BLaER1 treated with 17β-estradiol and CSF1 and Interleukin-3, amounts not matched to agents 10 nM and 100 nM (cell line): Measurements from ENCODE around the gene STRN3.

Source experiments
- H3K27ac ChIP-seq, 11 experiments: shearing (Covaris generic); formaldehyde crosslinking; 2 replicates each; pipeline ENCODE4 v1.8.1; 2022
- H3K27me3 ChIP-seq, 11 experiments: shearing (Covaris generic); formaldehyde crosslinking; 2 replicates each; pipeline ENCODE4 v1.8.1; 2022
- H3K36me3 ChIP-seq, 11 experiments: shearing (Covaris generic); formaldehyde crosslinking; 2 replicates each; pipeline ENCODE4 v1.8.1; 2022
- H3K4me1 ChIP-seq, 10 experiments: shearing (Covaris generic); formaldehyde crosslinking; 2 replicates each; pipeline ENCODE4 v1.8.1; 2022
- H3K4me2 ChIP-seq, 11 experiments: shearing (Covaris generic); formaldehyde crosslinking; 2 replicates each; pipeline ENCODE4 v1.8.1; 2022
- H3K4me3 ChIP-seq, 10 experiments: shearing (Covaris generic); formaldehyde crosslinking; 2 replicates each; pipeline ENCODE4 v1.8.1; 2022
- H3K9ac ChIP-seq, 11 experiments: shearing (Covaris generic); formaldehyde crosslinking; 2 replicates each; pipeline ENCODE4 v1.8.1; 2022
- H3K9me3 ChIP-seq, 11 experiments: shearing (Covaris generic); formaldehyde crosslinking; replicated peaks in 1 of 11; 2 replicates each; pipeline ENCODE4 v1.8.1; 2022
- H4K20me1 ChIP-seq, 11 experiments: shearing (Covaris generic); formaldehyde crosslinking; 2 replicates each; pipeline ENCODE4 v1.8.1; 2022
- Cebpa-rat ChIP-seq, 11 experiments: shearing (Covaris generic); IDR thresholded peaks; 2 replicates each; pipeline ENCODE4 v1.8.1; 2022

STRN3 gene

DNA sequence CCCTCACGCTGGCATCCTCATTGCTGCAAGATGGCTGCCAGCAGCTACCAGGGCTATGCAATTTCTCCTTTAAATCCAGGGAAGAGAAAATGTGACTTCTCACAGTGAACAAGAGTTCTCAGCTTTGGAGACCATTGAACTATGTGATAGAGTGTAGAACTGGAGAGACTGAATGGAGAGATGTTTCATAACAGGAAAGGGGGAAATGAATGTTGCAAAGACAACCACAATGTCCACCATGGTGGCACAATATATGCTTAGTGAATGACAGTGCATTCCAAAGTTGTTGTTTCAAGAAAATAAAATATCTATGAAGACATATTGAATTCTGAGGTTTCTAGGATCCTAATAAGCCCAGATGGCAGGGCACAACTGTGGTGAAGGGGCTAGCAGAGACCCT lies 165.0 kb downstream of the STRN3 start:
- H4K20me1 ChIP-seq, result no peaks in the 10 kb centered on the region
- peak overlapping the region in 7 of 11 experiments; percentile 6 to 71 (median 35); a peak in 11 of 22 replicates for H3K4me2 ChIP-seq
- no peaks in the 10 kb centered on the region for H3K27me3 ChIP-seq
- H3K36me3 ChIP-seq, result no peaks in the 10 kb centered on the region
- 0 out of 20 replicates have a peak overlapping the region, but pooled peaks of 1 of the 10 experiments have one; percentile 0 for H3K4me3 ChIP-seq
- TF ChIP-seq Cebpa-rat (IDR thresholded peaks at IDR 0.05), result peak in 4 of 11 experiments; percentile 23 to 74 (median 46); a peak in 5 of 22 replicates
- peaks cover 0 to 28% (median 7%) of the 10 kb centered on the region in 11 experiments; a peak in 8 of 22 replicates for H3K9me3 ChIP-seq
- peak overlapping the region in 3 of 11 experiments; percentile 37 to 42 (median 42); a peak in 4 of 22 replicates for H3K9ac ChIP-seq
- peaks cover 11 to 39% (median 20%) of the 10 kb centered on the region in 10 experiments for H3K4me1 ChIP-seq
- H3K27ac ChIP-seq, result peak overlapping the region in 8 of 11 experiments; percentile 11 to 78 (median 53); a peak in 13 of 22 replicates

DNA sequence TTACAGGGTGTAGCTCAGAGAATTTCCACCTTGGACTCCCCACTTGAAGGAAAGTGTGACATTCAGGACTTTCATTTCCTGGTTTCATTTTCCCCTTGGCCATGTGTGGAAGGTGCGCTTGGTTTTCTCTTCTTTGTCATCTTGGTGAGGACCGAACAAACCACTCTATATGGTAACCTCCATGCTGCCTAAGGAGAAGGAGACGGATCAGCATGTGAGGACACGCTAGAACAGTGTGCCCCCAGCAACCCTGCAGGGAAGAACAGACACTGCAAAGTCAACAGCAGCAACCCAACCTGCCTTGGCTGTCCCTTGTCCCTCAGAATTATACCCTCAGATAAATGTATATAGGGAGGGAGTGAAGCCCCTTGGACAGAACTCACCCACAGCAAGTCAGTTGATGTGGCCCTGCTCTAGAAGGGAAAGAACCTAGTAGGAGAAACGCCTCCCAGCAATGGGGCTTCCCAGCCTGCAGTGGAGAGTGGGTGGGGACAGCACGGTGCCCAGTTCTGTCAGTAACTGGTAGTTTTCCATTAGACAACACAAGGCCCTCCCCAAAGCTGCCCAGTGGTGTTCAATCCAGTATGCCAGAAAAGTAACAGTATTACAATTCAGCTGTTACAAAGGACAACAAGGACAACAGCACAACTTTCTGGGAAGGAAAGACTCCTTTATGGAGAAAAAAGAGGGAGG lies 170.7 kb downstream of the STRN3 start:
- Histone ChIP-seq H3K9ac (no peak overlapping the region), H3K4me1 (peaks cover 0 to 4% (median 0%) of the 10 kb centered on the region in 10 experiments; a peak in 3 of 20 replicates), H3K9me3 (peaks cover 0 to 9% (median 0%) of the 10 kb centered on the region in 11 experiments; a peak in 5 of 22 replicates), H3K4me3 (no peak overlapping the region), H3K27me3 (no peaks in the 10 kb centered on the region), H3K36me3 (no peaks in the 10 kb centered on the region), H3K4me2 (no peak overlapping the region), H3K27ac (no peak overlapping the region), H4K20me1 (no peaks in the 10 kb centered on the region)
- no peak for TF ChIP-seq Cebpa-rat (IDR thresholded peaks at IDR 0.05)

DNA sequence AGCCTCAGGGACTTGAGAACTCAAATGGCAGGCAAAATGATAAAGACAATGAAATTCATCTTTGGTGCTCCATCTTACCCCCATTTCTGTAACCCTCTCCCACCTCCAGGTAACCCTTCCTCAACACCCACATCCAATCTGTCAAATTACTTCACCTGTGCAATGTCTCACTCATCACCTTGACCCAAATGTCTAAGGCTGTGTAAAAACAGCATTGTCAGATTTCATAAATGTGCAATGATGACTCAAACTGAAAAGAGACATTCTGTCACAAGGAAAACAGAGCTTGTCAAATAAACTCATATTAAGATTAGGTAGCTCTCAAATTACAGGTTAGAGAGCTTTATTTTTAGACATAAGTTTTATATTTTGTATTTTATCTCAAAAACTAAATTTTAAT lies 171.7 kb downstream of the STRN3 start:
- Histone ChIP-seq H3K27ac (no peak overlapping the region), H3K9ac (no peak overlapping the region), H3K4me3 (no peak overlapping the region), H4K20me1 (no peaks in the 10 kb centered on the region), H3K36me3 (no peaks in the 10 kb centered on the region), H3K4me2 (no peak overlapping the region), H3K27me3 (no peaks in the 10 kb centered on the region), H3K4me1 (peaks cover 0 to 5% (median 1%) of the 10 kb centered on the region in 10 experiments; a peak in 10 of 20 replicates), H3K9me3 (no peaks in the 10 kb centered on the region)
- no peak for TF ChIP-seq Cebpa-rat (IDR thresholded peaks at IDR 0.05)

DNA sequence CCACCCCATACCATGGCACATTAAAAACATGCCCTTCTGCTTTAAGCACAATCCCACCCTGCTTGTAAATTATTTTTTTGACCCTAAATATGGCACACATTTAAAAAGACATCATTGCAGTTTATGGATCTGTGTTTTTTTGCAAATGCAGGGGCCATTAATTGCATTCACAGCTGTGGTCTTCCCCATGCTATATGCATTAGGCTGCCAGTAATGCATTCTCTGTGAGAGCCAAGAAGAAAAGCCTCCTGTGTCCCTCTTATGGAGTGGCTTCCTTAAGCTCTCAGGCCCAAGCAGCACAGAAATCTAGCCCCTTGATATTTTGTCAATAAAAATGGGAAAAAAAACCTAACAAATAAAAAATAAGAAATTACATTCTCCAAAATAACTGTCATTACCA lies 172.2 kb downstream of the STRN3 start:
- Histone ChIP-seq H3K4me2 (no peak overlapping the region), H3K27ac (no peak overlapping the region), H3K9me3 (no peaks in the 10 kb centered on the region), H3K4me1 (peaks cover 0 to 10% (median 5%) of the 10 kb centered on the region in 10 experiments; a peak in 11 of 20 replicates), H3K9ac (no peak overlapping the region), H3K27me3 (no peaks in the 10 kb centered on the region), H4K20me1 (no peaks in the 10 kb centered on the region), H3K4me3 (no peak overlapping the region), H3K36me3 (no peaks in the 10 kb centered on the region)
- no peak for TF ChIP-seq Cebpa-rat (IDR thresholded peaks at IDR 0.05)

DNA sequence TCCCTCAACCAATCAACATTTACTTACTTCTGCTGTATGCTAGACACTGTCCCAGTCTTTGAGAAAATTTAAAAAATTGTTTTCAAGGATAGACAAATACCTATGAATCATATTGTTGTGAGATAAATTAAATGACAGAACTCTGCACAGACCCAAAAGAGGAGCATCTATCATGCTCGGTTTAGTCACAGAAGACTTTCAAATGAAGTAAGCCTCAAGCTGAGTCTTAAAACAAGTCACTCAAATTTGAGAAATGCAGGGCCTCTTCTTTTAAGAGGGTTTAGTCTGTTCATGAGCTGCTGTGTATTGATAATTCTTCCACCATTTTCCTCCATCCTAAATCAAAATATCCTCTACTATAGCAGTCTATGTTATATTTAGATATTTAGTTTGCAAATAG lies 176.2 kb downstream of the STRN3 start:
- Histone ChIP-seq H3K4me1 (peaks cover 0 to 17% (median 5%) of the 10 kb centered on the region in 10 experiments; a peak in 11 of 20 replicates), H3K4me2 (0 out of 22 replicates have a peak overlapping the region, but pooled peaks of 1 of the 11 experiments have one; percentile 66), H3K4me3 (no peak overlapping the region), H3K27ac (no peak overlapping the region), H3K9me3 (no peaks in the 10 kb centered on the region), H3K36me3 (no peaks in the 10 kb centered on the region), H3K27me3 (no peaks in the 10 kb centered on the region), H3K9ac (no peak overlapping the region), H4K20me1 (no peaks in the 10 kb centered on the region)
- TF ChIP-seq Cebpa-rat (IDR thresholded peaks at IDR 0.05), result no peak

DNA sequence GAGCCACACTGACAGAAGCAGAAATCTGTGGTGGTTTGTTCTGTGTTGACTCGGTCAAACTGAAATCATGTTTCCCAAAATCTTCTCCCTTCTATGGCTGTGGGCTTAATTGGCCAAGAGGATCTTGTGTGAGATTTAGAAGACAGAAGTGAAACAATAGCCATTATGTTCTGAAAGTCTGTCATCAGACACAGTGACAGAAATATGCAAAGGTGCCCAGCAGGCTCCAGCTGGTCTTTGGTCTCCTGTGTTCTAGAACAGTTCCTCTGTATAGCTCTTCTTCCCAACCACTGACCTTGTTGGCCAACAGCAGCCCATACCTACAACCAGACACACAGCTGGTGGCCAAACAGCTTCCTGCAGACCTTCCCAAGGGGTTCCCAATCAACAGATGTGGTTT lies 176.8 kb downstream of the STRN3 start:
- 0 out of 22 replicates have a peak overlapping the region, but pooled peaks of 1 of the 11 experiments have one; percentile 27 for H3K9ac ChIP-seq

DNA sequence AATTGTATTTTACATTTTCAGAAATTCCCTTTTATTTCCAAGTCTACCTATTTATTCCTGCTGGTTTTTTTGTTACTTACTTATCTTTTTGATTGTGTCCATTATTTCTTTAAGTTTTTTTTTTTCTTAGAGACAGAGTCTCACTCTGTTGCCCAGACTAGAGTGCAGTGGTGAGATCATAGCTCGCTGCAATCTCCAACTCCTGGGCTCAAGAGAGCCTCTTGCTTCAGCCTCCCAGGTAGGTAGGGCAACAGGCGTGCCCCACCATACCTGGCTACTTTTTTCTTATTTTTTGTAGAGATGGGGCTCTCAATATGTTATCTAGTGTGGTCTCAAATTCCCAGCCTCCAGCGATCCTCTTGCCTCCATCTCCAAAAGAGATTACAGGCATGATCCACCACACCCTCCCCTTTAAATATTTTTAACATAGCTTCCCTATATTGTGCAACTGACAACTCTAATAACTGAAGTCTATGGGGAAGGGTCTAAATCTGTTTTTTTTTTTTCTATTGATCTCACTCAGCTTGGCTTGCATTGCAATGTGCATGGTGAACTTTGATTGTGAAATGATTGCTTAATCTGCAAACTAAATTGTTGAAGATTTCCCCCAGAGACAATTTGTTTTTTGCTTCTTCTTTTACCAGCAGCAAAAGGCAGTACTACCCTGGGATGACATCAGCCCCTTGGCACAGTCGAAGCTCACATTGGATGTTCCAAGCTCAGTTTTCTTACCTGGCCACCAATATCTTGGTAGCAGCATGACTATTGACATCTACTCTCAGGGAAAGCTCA lies 177.5 kb downstream of the STRN3 start:
- Histone ChIP-seq H3K4me2 (peak overlapping the region in 6 of 11 experiments; percentile 5 to 66 (median 44); a peak in 12 of 22 replicates), H3K36me3 (no peaks in the 10 kb centered on the region), H3K9ac (0 out of 22 replicates have a peak overlapping the region, but pooled peaks of 1 of the 11 experiments have one; percentile 27), H3K27me3 (no peaks in the 10 kb centered on the region), H3K4me1 (peaks cover 0 to 17% (median 5%) of the 10 kb centered on the region in 10 experiments; a peak in 11 of 20 replicates), H3K9me3 (no peaks in the 10 kb centered on the region), H4K20me1 (no peaks in the 10 kb centered on the region), H3K4me3 (no peak overlapping the region), H3K27ac (peak overlapping the region in 5 of 11 experiments; percentile 6 to 56 (median 28); a peak in 8 of 22 replicates)
- peak in 6 of 11 experiments; percentile 7 to 70 (median 36); a peak in 6 of 22 replicates for TF ChIP-seq Cebpa-rat (IDR thresholded peaks at IDR 0.05)

More for the DNA sequence above, 176.8 kb downstream of the STRN3 start:
- no peaks in the 10 kb centered on the region for H3K9me3 ChIP-seq
- no peak for TF ChIP-seq Cebpa-rat (IDR thresholded peaks at IDR 0.05)
- H3K27ac ChIP-seq, result peak overlapping the region in 5 of 11 experiments; percentile 6 to 56 (median 28); a peak in 8 of 22 replicates
- peaks cover 0 to 17% (median 5%) of the 10 kb centered on the region in 10 experiments; a peak in 11 of 20 replicates for H3K4me1 ChIP-seq
- H3K4me2 ChIP-seq, result peak overlapping the region in 6 of 11 experiments; percentile 5 to 66 (median 44); a peak in 12 of 22 replicates
- no peaks in the 10 kb centered on the region for H3K36me3 ChIP-seq
- H4K20me1 ChIP-seq, result no peaks in the 10 kb centered on the region
- H3K4me3 ChIP-seq, result no peak overlapping the region
- H3K27me3 ChIP-seq, result no peaks in the 10 kb centered on the region
